Measurements from ENCODE around the gene SNW1.
A peak's percentile ranks its signal among the peaks of the same experiment; 100 is the strongest.
"Not testable (repeated sequence)": the region's sequence is repeated elsewhere in the genome, so short reads cannot be mapped to it uniquely, and the experiment has no call there.

Gene SNW1

DNA sequence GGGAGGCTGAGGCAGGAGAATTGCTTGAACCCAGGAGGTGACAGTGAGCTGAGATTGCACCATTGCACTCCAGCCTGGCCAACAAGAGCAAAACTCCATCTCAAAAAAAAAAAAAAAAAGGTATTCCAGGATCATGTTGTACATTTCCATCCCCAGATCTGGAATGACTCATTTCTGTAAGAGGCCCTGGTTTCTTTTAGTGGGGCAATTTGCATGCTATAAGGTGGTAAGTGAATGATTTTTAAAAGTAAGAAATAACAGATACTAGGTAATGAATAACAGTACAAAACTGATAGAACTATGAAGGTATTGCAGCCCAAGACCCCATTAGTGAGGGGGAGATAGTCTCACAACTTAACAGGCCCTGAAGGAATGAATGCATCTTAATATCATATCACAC is 21.2 kb upstream of the SNW1 start:
- no peak overlapping the region for H3K27ac ChIP-seq
- no peak for DNase-seq (ENCODE audit: low spot score)
- CTCF ChIA-PET: no interaction called here
- POLR2A ChIA-PET (ENCODE audit: low non-redundant PET): no interaction called here
- TF ChIP-seq, protein P1, sequence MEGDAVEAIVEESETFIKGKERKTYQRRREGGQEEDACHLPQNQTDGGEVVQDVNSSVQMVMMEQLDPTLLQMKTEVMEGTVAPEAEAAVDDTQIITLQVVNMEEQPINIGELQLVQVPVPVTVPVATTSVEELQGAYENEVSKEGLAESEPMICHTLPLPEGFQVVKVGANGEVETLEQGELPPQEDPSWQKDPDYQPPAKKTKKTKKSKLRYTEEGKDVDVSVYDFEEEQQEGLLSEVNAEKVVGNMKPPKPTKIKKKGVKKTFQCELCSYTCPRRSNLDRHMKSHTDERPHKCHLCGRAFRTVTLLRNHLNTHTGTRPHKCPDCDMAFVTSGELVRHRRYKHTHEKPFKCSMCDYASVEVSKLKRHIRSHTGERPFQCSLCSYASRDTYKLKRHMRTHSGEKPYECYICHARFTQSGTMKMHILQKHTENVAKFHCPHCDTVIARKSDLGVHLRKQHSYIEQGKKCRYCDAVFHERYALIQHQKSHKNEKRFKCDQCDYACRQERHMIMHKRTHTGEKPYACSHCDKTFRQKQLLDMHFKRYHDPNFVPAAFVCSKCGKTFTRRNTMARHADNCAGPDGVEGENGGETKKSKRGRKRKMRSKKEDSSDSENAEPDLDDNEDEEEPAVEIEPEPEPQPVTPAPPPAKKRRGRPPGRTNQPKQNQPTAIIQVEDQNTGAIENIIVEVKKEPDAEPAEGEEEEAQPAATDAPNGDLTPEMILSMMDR (conservative IDR thresholded peaks at IDR 0.05; ENCODE audit: low read depth): no peak

DNA sequence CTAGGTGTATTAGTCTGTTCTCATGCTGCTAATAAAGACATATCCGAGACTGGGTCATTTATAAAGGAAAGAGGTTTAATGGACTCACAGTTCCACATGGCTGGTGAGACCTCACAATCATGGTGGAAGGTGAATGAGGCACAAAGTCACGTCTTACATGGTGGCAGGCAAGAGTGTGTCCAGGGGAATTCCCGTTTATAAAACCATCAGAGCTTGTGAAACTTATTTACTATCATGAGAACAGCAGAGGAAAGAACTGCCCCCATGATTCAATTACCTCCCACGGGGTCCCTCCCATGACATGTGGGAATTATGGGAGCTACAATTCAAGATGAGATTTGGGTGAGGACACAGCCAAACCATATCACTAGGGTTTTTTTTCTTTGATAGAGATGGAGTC is 13.0 kb upstream of the SNW1 start:
- CTCF ChIA-PET; POLR2A ChIA-PET (ENCODE audit: low non-redundant PET); DNase-seq (ENCODE audit: low spot score); H3K27ac ChIP-seq: not testable (repeated sequence)

DNA sequence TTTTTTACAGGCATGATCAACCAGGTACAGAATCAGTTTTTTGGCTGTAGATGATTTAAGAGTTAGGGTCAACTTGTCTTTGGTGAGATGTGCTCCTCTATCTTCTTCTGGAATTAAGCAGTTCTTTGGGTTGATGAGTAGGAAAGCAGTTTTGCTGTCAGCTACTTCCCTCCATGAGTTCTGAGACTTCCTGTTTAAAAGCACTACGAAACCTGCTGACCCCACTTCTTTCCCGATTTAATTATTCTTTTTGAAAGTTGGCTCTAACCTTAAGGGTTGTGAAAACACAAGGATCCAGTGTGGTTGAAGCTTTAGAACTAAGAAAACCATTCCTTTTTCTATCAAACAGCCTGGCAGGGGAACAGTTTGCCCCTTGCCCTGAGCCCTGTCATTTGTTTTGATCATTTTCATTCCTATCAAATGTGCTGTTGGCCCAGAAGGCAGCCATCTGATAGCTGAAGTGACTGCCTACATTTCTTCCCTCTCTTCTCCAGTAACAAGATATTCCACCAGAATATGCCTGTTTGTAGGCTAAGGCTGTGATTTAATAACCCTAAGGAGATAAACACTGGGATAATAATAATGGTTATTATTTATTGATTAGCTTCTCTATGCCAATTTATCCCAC is 7.6 kb upstream of the SNW1 start:
- CTCF ChIA-PET; H3K27ac ChIP-seq; DNase-seq (ENCODE audit: low spot score): not testable (repeated sequence)
- POLR2A ChIA-PET (ENCODE audit: low non-redundant PET): interaction anchor here (0.7 kb wide), 1 partner anchor 18 kb away, joined by 4 read pairs; no protein-coding TSS in a partner anchor

DNA sequence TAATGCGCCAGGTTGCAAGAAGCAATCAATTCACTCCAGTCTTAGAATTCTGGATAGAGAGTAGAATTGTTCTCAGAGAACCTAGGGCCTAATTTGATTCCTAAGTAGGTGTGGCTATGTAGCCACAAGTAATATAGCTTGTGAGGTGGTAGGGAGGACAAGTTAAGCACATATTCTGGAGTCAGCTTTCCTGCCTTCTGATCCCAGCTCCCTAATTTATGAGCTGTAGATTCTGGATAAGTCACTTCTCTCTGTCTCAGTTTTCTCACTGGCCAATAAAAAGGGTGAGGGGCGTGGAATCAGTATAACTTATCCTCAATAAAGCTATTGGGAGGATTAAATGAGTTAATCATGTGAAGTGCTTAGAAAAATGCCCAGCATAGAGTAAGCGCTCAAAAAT is 3.0 kb upstream of the SNW1 start:
- TF ChIP-seq, protein P1 (conservative IDR thresholded peaks at IDR 0.05; ENCODE audit: low read depth): no peak
- no peak for DNase-seq (ENCODE audit: low spot score)
- no peak overlapping the region for H3K27ac ChIP-seq
- POLR2A ChIA-PET (ENCODE audit: low non-redundant PET): no interaction called here
- CTCF ChIA-PET: no interaction called here

DNA sequence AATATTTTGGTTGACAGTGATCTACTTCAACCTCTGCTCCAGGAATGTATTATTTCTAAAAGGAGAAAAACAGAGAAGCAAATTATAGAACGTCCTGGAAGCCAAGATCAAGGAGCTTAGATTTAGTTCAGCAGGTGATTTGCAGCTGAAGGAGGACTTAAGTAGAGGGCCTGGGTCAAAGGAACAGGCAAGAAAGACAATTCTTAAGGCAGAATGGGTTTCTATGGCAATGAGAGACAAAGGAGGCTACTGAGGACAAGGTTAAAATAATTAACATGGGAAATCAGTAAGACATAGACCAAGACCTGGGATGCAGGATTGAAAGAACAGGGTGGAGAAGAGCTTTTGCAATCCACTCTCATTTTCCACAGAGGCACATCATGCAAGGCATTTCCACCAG is 2.4 kb upstream of the SNW1 start:
- ChIA-PET POLR2A (ENCODE audit: low non-redundant PET) (interaction anchor here (0.6 kb wide), 1 partner anchor 125 kb away, joined by 6 read pairs; no protein-coding TSS in a partner anchor), CTCF (no interaction called here)
- no peak overlapping the region for H3K27ac ChIP-seq
- TF ChIP-seq, protein P1 (conservative IDR thresholded peaks at IDR 0.05; ENCODE audit: low read depth): no peak
- DNase-seq (ENCODE audit: low spot score): no peak

DNA sequence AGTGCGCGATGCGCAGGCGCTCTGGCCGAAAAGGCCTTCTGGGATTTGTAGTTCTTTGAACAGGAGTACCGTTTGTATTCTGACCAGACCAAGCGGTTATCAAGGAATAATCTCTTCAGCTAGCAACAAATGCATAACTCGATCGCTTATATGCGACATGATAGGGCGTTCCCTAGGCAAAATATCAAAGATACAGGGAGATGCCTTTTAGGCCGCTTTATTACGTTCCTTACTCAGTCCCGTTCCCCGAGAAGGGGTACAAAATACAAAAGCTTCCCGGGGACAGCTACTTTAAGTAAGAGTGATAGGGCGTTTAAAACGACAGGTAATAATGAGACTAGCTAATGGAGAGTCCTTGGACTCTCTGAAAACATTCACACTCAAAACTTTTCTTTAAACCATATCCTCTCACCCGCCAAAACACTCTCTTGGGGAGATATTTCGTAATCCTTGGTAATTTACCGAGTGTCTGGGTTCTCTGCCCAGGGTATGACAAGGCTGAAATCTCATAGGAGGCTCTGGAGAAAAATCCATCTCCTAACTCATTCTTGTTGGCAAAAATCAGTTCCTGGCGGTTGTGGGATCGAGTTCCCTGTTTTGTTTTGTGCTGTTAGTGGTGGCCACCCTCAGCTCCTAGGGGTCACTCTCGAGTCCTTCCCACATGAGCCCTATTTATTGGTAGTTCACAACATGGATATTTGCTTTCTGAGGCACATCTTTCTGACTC is 412 bp upstream of the SNW1 start:
- peak overlapping the region; percentile 78 for H3K27ac ChIP-seq
- TF ChIP-seq, protein P1 (conservative IDR thresholded peaks at IDR 0.05; ENCODE audit: low read depth): peak; percentile 39
- POLR2A ChIA-PET (ENCODE audit: low non-redundant PET): no interaction called here
- DNase-seq (ENCODE audit: low spot score): peak; percentile 8
- CTCF ChIA-PET: interaction anchor here (0.9 kb wide), 1 partner anchor 829 kb away, joined by 3 read pairs; no protein-coding TSS in a partner anchor

DNA sequence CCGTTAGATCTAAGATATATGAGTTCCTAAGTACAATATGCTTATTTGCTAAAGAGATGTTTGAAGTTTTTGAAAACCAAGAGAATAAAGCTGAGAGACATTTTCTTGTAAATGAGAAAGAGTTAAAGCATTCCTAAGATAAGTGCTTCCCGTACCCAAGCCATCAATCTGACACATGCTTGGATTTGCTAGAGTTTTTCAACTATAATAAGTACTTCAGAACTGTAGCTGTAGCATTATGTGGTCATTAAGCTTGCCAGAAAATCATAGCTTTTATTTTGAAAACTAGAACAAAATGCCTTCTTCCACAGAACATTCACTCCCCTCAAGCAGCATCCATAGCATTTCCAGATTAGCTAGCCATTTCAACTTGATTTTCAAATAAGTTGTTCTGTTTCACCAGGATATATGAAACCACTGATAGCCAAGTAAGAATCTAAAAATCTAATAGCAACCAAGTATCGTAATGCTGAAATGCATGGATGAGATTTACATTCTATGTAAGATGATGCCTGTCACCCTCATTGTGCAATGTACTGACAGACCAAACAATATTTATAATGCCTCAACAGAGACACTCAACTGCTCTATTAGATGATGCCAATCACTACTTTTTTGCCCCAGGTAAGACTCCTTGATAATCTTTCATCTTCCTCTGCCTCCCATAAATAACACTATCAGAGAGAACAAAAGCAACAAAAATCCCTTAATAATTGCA is 8.0 kb downstream of the SNW1 start:
- no peak overlapping the region for H3K27ac ChIP-seq
- TF ChIP-seq, protein P1 (conservative IDR thresholded peaks at IDR 0.05; ENCODE audit: low read depth): no peak
- ChIA-PET POLR2A (ENCODE audit: low non-redundant PET) (no interaction called here), CTCF (interaction anchor here (0.6 kb wide), 1 partner anchor 78 kb away, joined by 3 read pairs; no protein-coding TSS in a partner anchor)
- no peak for DNase-seq (ENCODE audit: low spot score)

Measured in RWPE1 (cell line).